HepG2 (cell line): ENCODE measurements around the gene ABRACL. TPM values are rescaled to one million over a fixed set of nuclear protein-coding genes. Genes with fewer than 3 reads are reported as not detected.

Source experiments
- ATAC-seq: fragments of 200-7000 bp; cut with Tn5 transposase; 3 replicates; pipeline ENCODE4 v1.9.1; 2020; ENCODE audit warnings: mild to moderate bottlenecking, moderate library complexity
- BruUV-seq: library from RNA; stranded (reverse); fragments of 400-500 nt; replicated peaks from 2 replicates; lab custom pipeline; 2021; lab: Mats Ljungman, UMichigan
- CTCF ChIA-PET: fragments of 300-600 bp; formaldehyde crosslinking; extraction: SDS; loops from one replicate; lab custom pipeline; 2021; ENCODE audit warnings: low total read pairs, inconsistent platforms, low intra/inter-chr PET ratio; lab: Yijun Ruan, JAX
- POLR2A ChIA-PET: fragments of 350-600 bp; sonication (Branson Sonifier 250); formaldehyde crosslinking; loops from one replicate; lab custom pipeline; 2020; ENCODE audit warnings: antibody characterized with exemption, inconsistent platforms; lab: Yijun Ruan, JAX
- DNase-seq: peaks from one replicate; pipeline ENCODE4 v3.0.0-alpha.2; 2015; ENCODE audit warnings: low spot score
- FAIRE-seq: peaks from 3 replicates; lab custom pipeline; 2011; peaks lifted over from hg19 to GRCh38; lab: Jason Lieb, UNC
- H2AFZ ChIP-seq: one replicate; pipeline ENCODE4 v1.6.1; 2011; ENCODE audit warnings: low read length, inconsistent platforms
- H3K27ac ChIP-seq: fragments of 300-600 bp; 3 replicates; pipeline ENCODE4 v1.8.0; 2011; ENCODE audit warnings: mixed run types, mild to moderate bottlenecking, mixed read lengths, low read length, inconsistent platforms; ENCODE audit not compliant: insufficient read depth; ENCODE audit errors: extremely low read length
- H3K27me3 ChIP-seq, 2 experiments: fragments of 200-600 bp in 1 of 2; 2 replicates in 1 of 2; 3 replicates in 1 of 2; pipeline versions ENCODE4 v1.6.0 to v1.8.0; 2011; ENCODE audit warnings: low read length in 2 of 2, mild to moderate bottlenecking in 2 of 2, moderate library complexity in 2 of 2, inconsistent platforms in 1 of 2; ENCODE audit not compliant: insufficient read depth in 2 of 2, control insufficient read depth in 1 of 2
- H3K36me3 ChIP-seq, 2 experiments: fragments of 200-600 bp in 1 of 2; replicated peaks in 1 of 2; 2 replicates in 1 of 2; 3 replicates in 1 of 2; pipeline versions ENCODE4 v1.5.1 to v1.8.0; 2011; ENCODE audit warnings: low read length in 2 of 2, inconsistent platforms in 1 of 2; ENCODE audit not compliant: insufficient read depth in 2 of 2, control insufficient read depth in 1 of 2
- H3K4me1 ChIP-seq: 2 replicates; pipeline ENCODE4 v1.5.1; 2012; ENCODE audit warnings: low read length, inconsistent platforms; ENCODE audit not compliant: insufficient read depth
- H3K4me2 ChIP-seq: 2 replicates; pipeline ENCODE4 v1.6.0; 2011; ENCODE audit warnings: low read depth, low read length, inconsistent platforms
- H3K4me3 ChIP-seq, 3 experiments: fragments of 200-600 bp in 1 of 3; sonication (generic), shearing (Covaris generic) in 1 of 3; replicated peaks in 1 of 3; 2 replicates each; pipeline ENCODE4 v1.5.1; 2011 to 2016; ENCODE audit warnings: low read length in 3 of 3, inconsistent platforms in 2 of 3, low read depth in 2 of 3, mild to moderate bottlenecking in 2 of 3, control low read depth in 1 of 3, mixed read lengths in 1 of 3; ENCODE audit not compliant: insufficient read depth in 1 of 3
- H3K79me2 ChIP-seq: one replicate; pipeline ENCODE4 v1.6.1; 2011; ENCODE audit warnings: low read length, inconsistent platforms; ENCODE audit not compliant: insufficient read depth
- H3K9ac ChIP-seq: 2 replicates; pipeline ENCODE4 v1.6.0; 2011; ENCODE audit warnings: mild to moderate bottlenecking, low read depth, low read length, inconsistent platforms; ENCODE audit not compliant: insufficient read depth
- H3K9me3 ChIP-seq: 2 replicates; pipeline ENCODE4 v1.5.1; 2012; ENCODE audit warnings: mild to moderate bottlenecking, low read length
- H4K20me1 ChIP-seq: 2 replicates; pipeline ENCODE4 v1.6.0; 2011; ENCODE audit warnings: inconsistent platforms, mild to moderate bottlenecking, low read length, moderate library complexity; ENCODE audit not compliant: insufficient read depth
- GLI4 ChIP-seq: sonication (generic); formaldehyde crosslinking; IDR thresholded peaks from 2 replicates; pipeline ENCODE4 v1.5.1; 2020; ENCODE audit warnings: missing genetic modification reagents, mild to moderate bottlenecking, moderate library complexity, borderline replicate concordance
- KAT8 ChIP-seq: IDR thresholded peaks from 2 replicates; pipeline ENCODE4 v1.6.1; 2016; ENCODE audit warnings: missing genetic modification reagents, missing compliant biosample characterization
- NFE2L2 ChIP-seq: fragments of 150-350 bp; IDR thresholded peaks from 2 replicates; pipeline ENCODE4 v1.6.1; 2014; ENCODE audit warnings: low read length
- SIX1 ChIP-seq: sonication (generic); formaldehyde crosslinking; IDR thresholded peaks from 2 replicates; pipeline ENCODE4 v1.4.0; 2020; ENCODE audit warnings: missing genetic modification reagents, borderline replicate concordance
- ZNF619 ChIP-seq: sonication (generic); formaldehyde crosslinking; IDR thresholded peaks from 2 replicates; pipeline ENCODE4 v1.4.0; 2020; ENCODE audit warnings: mild to moderate bottlenecking, missing genetic modification reagents
- WGBS: methylation state at CpG from one replicate; pipeline ENCODE4 v1.1.6; 2017; ENCODE audit warnings: low lambda C conversion rate; 5-methylcytosine and 5-hydroxymethylcytosine counted together
- in situ Hi-C: cut with HindIII; loops from 2 replicates; pipeline ENCODE4 v1.10.0; 2017; ENCODE audit warnings: low pct_unique_long_range_greater_than_20kb; ENCODE audit not compliant: extremely low pct_ligation_motif_present
- intact Hi-C: fragments of 100-400 bp; cut with micrococcal nuclease; formaldehyde crosslinking; loops from one replicate; pipeline ENCODE4 v1.10.0; 2022; ENCODE audit not compliant: unreplicated experiment
- polyA plus RNA-seq, 8 experiments: library from polyadenylated mRNA; depleted of rRNA in 3 of 8; stranded (reverse) in 7 of 8; unstranded in 1 of 8; fragments of >200 nt; fragmentation: Illumina TruSeq in 4 of 8; extraction: Trizol in 4 of 8; gene quantifications; 2 replicates each; pipeline versions ENCODE4 v1.2.1 to v1.2.3, GENCODE V29; 2011 to 2016; ENCODE audit warnings: low read depth in 4 of 8, missing spikeins in 1 of 8, mixed read lengths in 1 of 8; ENCODE audit not compliant: insufficient read depth in 1 of 8
- total RNA-seq, 5 experiments: library from RNA; depleted of rRNA; stranded (reverse); fragments of >200 nt; fragmentation: Illumina TruSeq; extraction: Trizol; gene quantifications; 2 replicates each; pipeline ENCODE4 v1.2.3, GENCODE V29; 2016; ENCODE audit warnings: low read depth in 1 of 5
- TF ChIP-seq, protein P1 (sequence below): sonication (generic); formaldehyde crosslinking; conservative IDR thresholded peaks from 2 replicates; pipeline ENCODE4 v1.4.0; 2020; ENCODE audit warnings: missing genetic modification reagents

ABRACL gene
- total and polyA plus RNA-seq, 2 of the 13 experiments (the other 11 are each of a cell fraction or from before 2014, with no cell fraction given), result 1.4 to 5.4 TPM

- Histone ChIP-seq H3K27ac (no peak overlapping the region), H3K4me3 (no peak overlapping the region), H3K79me2 (no peaks in the 10 kb centered on the region), H3K27me3 (no peaks in the 10 kb centered on the region), H2AFZ (no peak overlapping the region), H3K9me3 (no peaks in the 10 kb centered on the region), H3K4me2 (no peak overlapping the region), H3K9ac (no peak overlapping the region), H3K36me3 (no peaks in the 10 kb centered on the region), H3K4me1 (peaks cover 16% of the 10 kb centered on the region), H4K20me1 (no peaks in the 10 kb centered on the region)
- TF ChIP-seq GLI4 (no peak), NFE2L2 (no peak), SIX1 (CRISPR knock-in tag) (no peak)
- peak; percentile 51; the same call in 2 of the 3 replicates for ATAC-seq
- no TSS peak for BruUV-seq
- no peak for FAIRE-seq
- ChIA-PET CTCF (no interaction called here), POLR2A (no interaction called here)
- in situ Hi-C loops (no loop called here), intact Hi-C loops (no loop called here)
- whole genome bisulfite sequencing, result 21% methylated on average over 4 of the region's 4 CpGs
- no peak for DNase-seq
Measured at GRCh38 chr6:138999949-139000725, 28.4 kb upstream of the ABRACL start.

- ChIA-PET POLR2A (no interaction called here), CTCF (no interaction called here)
- Histone ChIP-seq H3K79me2 (no peaks in the 10 kb centered on the region), H3K27ac (no peak overlapping the region), H3K4me3 (no peak overlapping the region), H4K20me1 (no peaks in the 10 kb centered on the region), H3K36me3 (no peaks in the 10 kb centered on the region), H3K4me1 (peaks cover 7% of the 10 kb centered on the region; the same call in 1 of the 2 replicates), H2AFZ (no peak overlapping the region), H3K9me3 (no peaks in the 10 kb centered on the region), H3K4me2 (no peak overlapping the region), H3K27me3 (no peaks in the 10 kb centered on the region), H3K9ac (no peak overlapping the region)
- intact Hi-C loops (no loop called here), in situ Hi-C loops (no loop called here)
- no TSS peak for BruUV-seq
- no peak for FAIRE-seq
- no peak for DNase-seq
- TF ChIP-seq GLI4, result no peak
- TF ChIP-seq ZNF619, result no peak
- TF ChIP-seq KAT8, result no peak
- TF ChIP-seq, protein P1, sequence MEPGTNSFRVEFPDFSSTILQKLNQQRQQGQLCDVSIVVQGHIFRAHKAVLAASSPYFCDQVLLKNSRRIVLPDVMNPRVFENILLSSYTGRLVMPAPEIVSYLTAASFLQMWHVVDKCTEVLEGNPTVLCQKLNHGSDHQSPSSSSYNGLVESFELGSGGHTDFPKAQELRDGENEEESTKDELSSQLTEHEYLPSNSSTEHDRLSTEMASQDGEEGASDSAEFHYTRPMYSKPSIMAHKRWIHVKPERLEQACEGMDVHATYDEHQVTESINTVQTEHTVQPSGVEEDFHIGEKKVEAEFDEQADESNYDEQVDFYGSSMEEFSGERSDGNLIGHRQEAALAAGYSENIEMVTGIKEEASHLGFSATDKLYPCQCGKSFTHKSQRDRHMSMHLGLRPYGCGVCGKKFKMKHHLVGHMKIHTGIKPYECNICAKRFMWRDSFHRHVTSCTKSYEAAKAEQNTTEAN (CRISPR knock-in tag), result no peak
- ATAC-seq, result no peak
Measured at GRCh38 chr6:139003751-139004150, 24.8 kb upstream of the ABRACL start.
